ENCODE results near the gene MAMSTR.

- TF ChIP-seq, protein P1, sequence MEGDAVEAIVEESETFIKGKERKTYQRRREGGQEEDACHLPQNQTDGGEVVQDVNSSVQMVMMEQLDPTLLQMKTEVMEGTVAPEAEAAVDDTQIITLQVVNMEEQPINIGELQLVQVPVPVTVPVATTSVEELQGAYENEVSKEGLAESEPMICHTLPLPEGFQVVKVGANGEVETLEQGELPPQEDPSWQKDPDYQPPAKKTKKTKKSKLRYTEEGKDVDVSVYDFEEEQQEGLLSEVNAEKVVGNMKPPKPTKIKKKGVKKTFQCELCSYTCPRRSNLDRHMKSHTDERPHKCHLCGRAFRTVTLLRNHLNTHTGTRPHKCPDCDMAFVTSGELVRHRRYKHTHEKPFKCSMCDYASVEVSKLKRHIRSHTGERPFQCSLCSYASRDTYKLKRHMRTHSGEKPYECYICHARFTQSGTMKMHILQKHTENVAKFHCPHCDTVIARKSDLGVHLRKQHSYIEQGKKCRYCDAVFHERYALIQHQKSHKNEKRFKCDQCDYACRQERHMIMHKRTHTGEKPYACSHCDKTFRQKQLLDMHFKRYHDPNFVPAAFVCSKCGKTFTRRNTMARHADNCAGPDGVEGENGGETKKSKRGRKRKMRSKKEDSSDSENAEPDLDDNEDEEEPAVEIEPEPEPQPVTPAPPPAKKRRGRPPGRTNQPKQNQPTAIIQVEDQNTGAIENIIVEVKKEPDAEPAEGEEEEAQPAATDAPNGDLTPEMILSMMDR (conservative IDR thresholded peaks at IDR 0.05 in 1 of 2, IDR thresholded peaks at IDR 0.05 in 1 of 2; ENCODE audit: low read depth in 1 of 2, low read length in 2 of 2) = no peak
- no peak for TF ChIP-seq EZH2 (IDR thresholded peaks at IDR 0.05; ENCODE audit: low read length, missing control alignments)
Measured at GRCh38 chr19:48768994-48769713, 49.6 kb upstream of the MAMSTR start.

Data from fibroblast of lung (primary cell).